Ascending aorta (tissue), 2 donors: Measurements from ENCODE around the gene FMO2. TPM values are rescaled to one million over a fixed set of nuclear protein-coding genes. Genes with fewer than 3 reads are reported as not detected.

Source experiments
- DNase-seq, 2 donors: peaks; one replicate each; pipeline ENCODE4 v3.0.0-alpha.2; 2019; ENCODE audit warnings: low spot score in 2 of 2
- H3K27ac ChIP-seq, 2 donors: fragments of 200-600 bp; sonication (generic); one replicate each; pipeline ENCODE4 v1.5.1; 2016 to 2017; ENCODE audit warnings: mild to moderate bottlenecking in 1 of 2
- H3K27me3 ChIP-seq: fragments of 200-600 bp; sonication (generic); one replicate; pipeline ENCODE4 v1.5.1; 2017
- H3K36me3 ChIP-seq, 2 donors: fragments of 200-600 bp; sonication (generic); one replicate each; pipeline ENCODE4 v1.5.1; 2016
- H3K4me1 ChIP-seq, 2 donors: fragments of 200-600 bp; sonication (generic); one replicate each; pipeline ENCODE4 v1.5.1; 2016 to 2017; ENCODE audit warnings: mild to moderate bottlenecking in 1 of 2
- H3K4me3 ChIP-seq, 2 donors: fragments of 200-600 bp; sonication (generic); one replicate each; pipeline ENCODE4 v1.5.1; 2016 to 2017; ENCODE audit warnings: mild to moderate bottlenecking in 1 of 2
- H3K9me3 ChIP-seq, 2 donors: fragments of 200-600 bp; sonication (generic); one replicate each; pipeline ENCODE4 v1.5.1; 2016
- CTCF ChIP-seq, 3 experiments: fragments of 200-600 bp in 2 of 3; fragments of 450-650 bp in 1 of 3; sonication (generic) in 2 of 3; IDR thresholded peaks; one replicate each; pipeline ENCODE4 v1.5.1; 2016 to 2019; ENCODE audit warnings: antibody characterized with exemption in 3 of 3, mild to moderate bottlenecking in 1 of 3, moderate library complexity in 1 of 3
- intact Hi-C: fragments of 100-400 bp; cut with DNase I; formaldehyde crosslinking; loops from one replicate; pipeline ENCODE4 v1.15.1; 2023
- total RNA-seq: library from RNA; depleted of rRNA; stranded (reverse); fragments of >200 nt; gene quantifications from one replicate; pipeline ENCODE4 v1.1.0, GENCODE V29; 2016

Gene FMO2
- total RNA-seq, 1 donor from 2014 or later, result 90.3 TPM

DNA sequence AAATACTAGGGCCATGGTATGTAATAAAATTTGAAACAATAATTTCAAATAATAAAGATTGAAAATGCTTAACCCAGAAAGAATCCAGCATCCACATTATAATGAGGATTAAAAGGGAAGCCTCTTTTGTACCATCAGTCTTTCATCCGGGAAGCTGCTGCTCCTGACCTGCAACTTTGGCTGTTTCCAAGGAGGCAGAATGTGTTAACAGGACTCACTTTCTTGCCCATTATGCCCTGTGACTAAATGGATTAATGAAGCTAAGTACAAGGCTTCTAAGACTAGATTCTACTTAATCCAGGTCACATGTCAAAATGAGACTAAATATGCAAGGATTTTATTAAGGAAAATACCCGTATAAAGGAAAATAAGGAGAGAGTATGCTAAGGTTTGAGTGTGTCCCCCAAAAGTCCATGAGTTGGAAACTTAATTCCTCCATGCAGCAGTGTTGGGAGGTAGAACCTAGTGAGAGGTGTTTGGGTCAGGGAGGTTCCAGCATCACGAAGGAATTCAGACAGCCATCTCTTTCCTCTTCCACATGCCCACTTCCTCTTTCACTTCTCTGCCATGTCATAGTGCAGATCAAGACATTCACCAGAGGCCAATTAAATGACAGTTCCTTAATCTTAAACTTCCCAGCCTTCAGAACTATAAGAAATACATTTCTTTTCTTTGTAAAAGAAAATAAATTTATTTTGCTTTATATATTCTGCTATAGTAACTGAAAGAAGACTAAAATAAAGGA lies 27.7 kb downstream of the FMO2 start:
- no peaks in the 10 kb centered on the region for H3K9me3 ChIP-seq
- no peak for DNase-seq
- H3K4me3 ChIP-seq, result no peak overlapping the region
- intact Hi-C loops, result no loop called here
- H3K36me3 ChIP-seq, result peaks cover 0 to 24% of the 10 kb centered on the region in 2 donors
- H3K27ac ChIP-seq, result peak overlapping the region; percentile 54 to 67
- H3K27me3 ChIP-seq, result no peaks in the 10 kb centered on the region
- TF ChIP-seq CTCF (IDR thresholded peaks at IDR 0.05), result no peak
- peaks cover 0 to 2% of the 10 kb centered on the region in 2 donors for H3K4me1 ChIP-seq

DNA sequence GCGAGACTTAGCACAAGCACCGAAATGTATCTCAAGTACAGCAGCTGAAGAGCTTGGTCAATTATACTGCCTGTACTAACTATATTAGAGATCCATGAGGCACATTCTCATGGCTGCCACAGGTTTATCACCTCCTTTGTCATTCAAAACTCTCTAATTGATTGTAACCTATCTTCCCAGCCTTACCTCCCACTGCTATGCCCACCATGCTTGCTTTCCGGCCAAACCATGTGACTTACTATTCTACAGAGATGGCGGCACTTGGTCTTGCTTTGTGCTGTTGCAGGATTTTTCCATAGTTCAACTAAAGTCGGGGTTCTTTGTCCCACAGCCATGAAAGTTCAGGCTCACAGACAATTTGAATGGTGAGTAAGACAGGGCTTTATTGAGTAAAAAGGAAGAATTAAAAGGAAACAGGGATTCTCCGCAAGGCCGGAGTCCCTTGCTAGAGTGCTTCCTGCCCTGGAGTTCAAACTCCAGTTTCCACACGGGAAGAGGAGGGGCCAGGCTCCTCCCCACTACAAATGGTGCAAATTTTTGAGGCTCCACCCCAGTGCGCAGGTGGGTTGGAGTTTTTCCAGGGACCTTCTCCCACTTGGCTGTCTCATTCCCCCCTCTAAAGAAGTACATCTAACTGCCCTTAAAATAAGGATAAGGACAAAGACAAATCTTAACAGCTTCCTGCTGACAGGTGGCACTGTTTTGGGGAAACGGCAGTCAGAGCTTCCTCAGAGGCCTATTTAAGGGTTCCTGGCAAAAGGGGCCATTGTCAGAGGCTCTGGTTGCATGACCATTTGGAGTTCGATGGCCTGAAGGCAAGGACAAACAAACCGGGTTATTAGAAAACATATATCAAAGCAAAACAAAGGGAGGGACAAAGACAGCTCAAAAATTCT lies 28.7 kb downstream of the FMO2 start:
- peak overlapping the region; percentile 54 to 67 for H3K27ac ChIP-seq
- peaks cover 0 to 12% of the 10 kb centered on the region in 2 donors for H3K4me1 ChIP-seq
- H3K27me3 ChIP-seq, result no peaks in the 10 kb centered on the region
- no peak for DNase-seq
- intact Hi-C loops, result no loop called here
- H3K36me3 ChIP-seq, result peaks cover 0 to 15% of the 10 kb centered on the region in 2 donors
- no peak for TF ChIP-seq CTCF (IDR thresholded peaks at IDR 0.05)
- H3K9me3 ChIP-seq, result no peaks in the 10 kb centered on the region
- H3K4me3 ChIP-seq, result no peak overlapping the region

DNA sequence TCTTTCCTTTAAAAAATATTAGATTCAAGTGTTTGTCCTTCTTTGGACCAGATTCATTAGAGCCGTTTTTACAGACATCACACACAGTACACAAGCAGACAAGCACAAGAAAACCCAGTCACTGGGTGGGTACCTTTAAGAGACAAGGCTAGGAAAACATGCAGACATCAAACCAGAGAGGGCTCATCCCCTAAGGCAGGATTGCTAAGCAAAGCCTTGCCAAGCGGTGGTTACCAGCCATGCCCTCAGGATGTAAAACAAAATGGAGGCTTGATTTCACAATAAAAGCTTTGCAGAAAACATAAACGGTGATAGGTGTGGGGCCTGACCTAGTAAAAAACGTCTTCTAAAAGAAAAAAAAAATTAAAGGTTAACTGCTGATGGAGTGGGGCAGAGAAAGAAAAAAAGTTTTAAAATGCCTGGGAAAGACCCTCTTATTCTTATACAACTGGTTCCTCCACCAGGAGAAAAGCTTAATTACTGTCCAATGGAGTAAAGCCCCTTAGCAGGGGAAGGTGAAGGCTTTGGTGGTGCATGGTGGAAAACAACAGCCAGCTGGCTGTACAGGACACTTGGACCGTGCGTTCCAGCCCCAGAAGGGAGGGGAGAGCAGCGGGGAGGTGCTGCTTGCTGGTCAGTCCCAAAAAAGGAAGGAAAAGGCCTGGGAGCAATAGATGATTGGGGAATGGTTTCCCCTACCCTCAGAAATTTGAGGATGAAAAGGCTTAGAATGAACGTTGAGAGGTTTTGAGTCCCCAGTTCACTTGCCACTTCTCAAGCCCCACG lies 32.8 kb downstream of the FMO2 start:
- no peak overlapping the region for H3K4me3 ChIP-seq
- DNase-seq, result no peak
- TF ChIP-seq CTCF (IDR thresholded peaks at IDR 0.05), result no peak
- H3K27me3 ChIP-seq, result no peaks in the 10 kb centered on the region
- H3K4me1 ChIP-seq, result peaks cover 12 to 30% of the 10 kb centered on the region in 2 donors
- intact Hi-C loops, result no loop called here
- no peaks in the 10 kb centered on the region for H3K36me3 ChIP-seq
- no peaks in the 10 kb centered on the region for H3K9me3 ChIP-seq
- H3K27ac ChIP-seq, result peak overlapping the region; percentile 89 to 90

DNA sequence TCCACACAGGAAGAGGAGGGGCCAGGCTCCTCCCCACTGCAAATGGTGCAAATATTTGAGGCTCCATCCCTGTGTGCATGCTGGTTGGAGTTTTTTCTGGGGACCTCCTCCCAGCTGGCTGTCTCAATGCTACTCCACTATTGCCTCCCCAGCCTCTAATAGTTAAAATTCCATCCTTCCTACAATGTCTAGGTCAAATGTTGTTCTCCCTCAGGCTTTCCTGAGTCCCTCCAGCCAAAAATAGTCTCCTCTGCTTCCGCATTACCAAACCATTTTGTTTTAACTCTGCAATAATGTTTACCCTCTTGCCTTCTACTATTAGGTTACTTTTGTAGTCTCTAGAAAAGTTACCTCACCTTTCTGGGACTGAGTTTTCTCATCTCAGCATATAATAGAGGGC lies 33.6 kb downstream of the FMO2 start:
- DNase-seq, result no peak
- H3K27ac ChIP-seq, result peak overlapping the region; percentile 89 to 90
- intact Hi-C loops, result loop anchor here (1.0 kb wide), 1 partner anchor 77 kb away; no protein-coding TSS in a partner anchor
- peaks cover 12 to 37% of the 10 kb centered on the region in 2 donors for H3K4me1 ChIP-seq
- no peak for TF ChIP-seq CTCF (IDR thresholded peaks at IDR 0.05)
- H3K27me3 ChIP-seq, result no peaks in the 10 kb centered on the region
- H3K4me3 ChIP-seq, result no peak overlapping the region
- no peaks in the 10 kb centered on the region for H3K9me3 ChIP-seq
- H3K36me3 ChIP-seq, result no peaks in the 10 kb centered on the region

DNA sequence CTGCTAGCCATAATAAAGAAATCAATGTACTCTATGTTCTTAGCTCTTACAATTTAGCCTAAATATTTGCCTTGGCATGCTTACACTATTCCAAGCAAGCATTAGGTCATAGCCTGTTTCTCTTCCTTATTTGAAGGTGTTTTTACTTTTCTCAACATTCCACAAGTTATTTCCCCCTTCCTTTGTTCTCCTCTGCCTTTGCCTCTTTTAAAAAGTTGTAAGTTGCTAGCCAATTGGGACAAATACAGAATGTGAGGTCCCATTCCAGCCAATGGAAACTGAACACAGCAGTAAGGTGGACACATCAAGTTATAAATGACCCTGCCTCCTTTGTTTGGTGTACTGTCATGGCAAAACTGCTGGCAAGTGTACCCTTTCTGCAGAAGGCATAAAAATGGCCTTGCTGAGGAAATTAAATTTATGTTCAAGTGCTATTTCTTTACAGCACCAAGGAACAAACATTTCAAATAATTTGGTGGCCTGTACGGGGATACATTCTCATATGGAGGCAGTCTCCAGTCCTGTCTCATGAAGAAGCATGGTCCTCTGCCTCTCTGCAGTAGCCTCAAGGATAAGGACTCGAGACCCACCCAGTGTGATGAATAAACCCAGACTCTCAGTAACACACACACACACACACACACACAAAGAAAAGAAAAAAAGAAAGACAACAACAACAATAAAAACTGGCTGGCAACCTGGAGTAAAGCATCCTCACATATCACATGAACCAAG lies 34.4 kb downstream of the FMO2 start:
- no peaks in the 10 kb centered on the region for H3K9me3 ChIP-seq
- no peak for TF ChIP-seq CTCF (IDR thresholded peaks at IDR 0.05)
- H3K36me3 ChIP-seq, result no peaks in the 10 kb centered on the region
- H3K4me3 ChIP-seq, result no peak overlapping the region
- H3K27me3 ChIP-seq, result no peaks in the 10 kb centered on the region
- no peak for DNase-seq
- H3K4me1 ChIP-seq, result peaks cover 12 to 46% of the 10 kb centered on the region in 2 donors
- intact Hi-C loops, result loop anchor here (1.0 kb wide), 1 partner anchor 78 kb away; no protein-coding TSS in a partner anchor
- H3K27ac ChIP-seq, result peak overlapping the region; percentile 89 to 90
